C4-2B (cell line): ENCODE measurements around the gene RAB18.

ENCODE experiments used
- CTCF ChIP-seq: fragments of 450-650 bp; conservative IDR thresholded peaks from 2 replicates; pipeline ENCODE4 v1.5.1; 2017; ENCODE audit warnings: mild to moderate bottlenecking
- ZFX ChIP-seq: fragments of 450-650 bp; IDR thresholded peaks from 2 replicates; pipeline ENCODE4 v1.6.1; 2017

GRCh38 chr10:27537166-27537565 is 33.1 kb downstream of the RAB18 start:
- TF ChIP-seq CTCF (no peak), ZFX (no peak)
